Pulmonary artery endothelial cell (primary cell): ENCODE measurements around the gene SMIM17. TPM values are rescaled to one million over a fixed set of nuclear protein-coding genes. Genes with fewer than 3 reads are reported as not detected.
"Not testable (repeated sequence)": the region's sequence is repeated elsewhere in the genome, so short reads cannot be mapped to it uniquely, and the experiment has no call there.

Experiments
- DNase-seq: peaks from one replicate; pipeline ENCODE4 v3.0.0-alpha.2; 2011; ENCODE audit warnings: low read depth, low spot score
- total RNA-seq: library from RNA; depleted of rRNA; stranded (reverse); fragments of >200 nt; gene quantifications from 2 replicates; pipeline ENCODE4 v1.2.3, GENCODE V29; 2014

Gene SMIM17
- total RNA-seq, 1 donor from 2014 or later = 0.26 TPM

- no peak for DNase-seq
Measured at GRCh38 chr19:56660381-56661107, 17.6 kb downstream of the SMIM17 start.

- no peak for DNase-seq
Measured at GRCh38 chr19:56661248-56661647, 18.3 kb downstream of the SMIM17 start.

GRCh38 chr19:56663931-56664500, 21.1 kb downstream of the SMIM17 start:
- no peak for DNase-seq

GRCh38 chr19:56664511-56664910, 21.6 kb downstream of the SMIM17 start:
- no peak for DNase-seq

- DNase-seq = no peak
Measured at GRCh38 chr19:56667311-56667870, 24.4 kb downstream of the SMIM17 start.

- no peak for DNase-seq
Measured at GRCh38 chr19:56668676-56669075, 25.7 kb downstream of the SMIM17 start.

GRCh38 chr19:56670401-56670960, 27.5 kb downstream of the SMIM17 start:
- no peak for DNase-seq

- DNase-seq = no peak
Measured at GRCh38 chr19:56670961-56671612, 28.1 kb downstream of the SMIM17 start.

- no peak for DNase-seq
Measured at GRCh38 chr19:56671613-56671994, 28.6 kb downstream of the SMIM17 start, which contains the start of gene ZNF835. Gene ZNF835 (minus strand): TSS chr19:56671757. CDS start chr19:56665198, 6,559 bp downstream.

- DNase-seq = not testable (repeated sequence)
Measured at GRCh38 chr19:56672610-56673009, 29.7 kb downstream of the SMIM17 start.

GRCh38 chr19:56678205-56678604, 35.2 kb downstream of the SMIM17 start:
- no peak for DNase-seq

- no peak for DNase-seq
Measured at GRCh38 chr19:56681702-56682101, 38.7 kb downstream of the SMIM17 start.

- no peak for DNase-seq
Measured at GRCh38 chr19:56683116-56683515, 40.2 kb downstream of the SMIM17 start.

- DNase-seq = no peak
Measured at GRCh38 chr19:56687031-56687430, 44.1 kb downstream of the SMIM17 start.

- no peak for DNase-seq
Measured at GRCh38 chr19:56689198-56689597, 46.2 kb downstream of the SMIM17 start.

GRCh38 chr19:56690670-56691069, 47.7 kb downstream of the SMIM17 start:
- no peak for DNase-seq

GRCh38 chr19:56692206-56692895, 49.4 kb downstream of the SMIM17 start:
- no peak for DNase-seq

- DNase-seq = no peak
Measured at GRCh38 chr19:56699552-56699951, 56.6 kb downstream of the SMIM17 start.

- no peak for DNase-seq
Measured at GRCh38 chr19:56701895-56702294, 58.9 kb downstream of the SMIM17 start.

- no peak for DNase-seq
Measured at GRCh38 chr19:56705939-56706338, 63.0 kb downstream of the SMIM17 start.
